HG02981 (cell line): ENCODE measurements around the gene TMEM117.
A peak's percentile ranks its signal among the peaks of the same experiment; 100 is the strongest.
"Not testable (repeated sequence)": the region's sequence is repeated elsewhere in the genome, so short reads cannot be mapped to it uniquely, and the experiment has no call there.

ENCODE experiments used
- ATAC-seq: cut with Tn5 transposase; IDR thresholded peaks from one replicate; pipeline ENCODE4 v1.9.1; 2021; ENCODE audit warnings: mild to moderate bottlenecking, moderate library complexity; ENCODE audit not compliant: unreplicated experiment

The TMEM117 gene

DNA sequence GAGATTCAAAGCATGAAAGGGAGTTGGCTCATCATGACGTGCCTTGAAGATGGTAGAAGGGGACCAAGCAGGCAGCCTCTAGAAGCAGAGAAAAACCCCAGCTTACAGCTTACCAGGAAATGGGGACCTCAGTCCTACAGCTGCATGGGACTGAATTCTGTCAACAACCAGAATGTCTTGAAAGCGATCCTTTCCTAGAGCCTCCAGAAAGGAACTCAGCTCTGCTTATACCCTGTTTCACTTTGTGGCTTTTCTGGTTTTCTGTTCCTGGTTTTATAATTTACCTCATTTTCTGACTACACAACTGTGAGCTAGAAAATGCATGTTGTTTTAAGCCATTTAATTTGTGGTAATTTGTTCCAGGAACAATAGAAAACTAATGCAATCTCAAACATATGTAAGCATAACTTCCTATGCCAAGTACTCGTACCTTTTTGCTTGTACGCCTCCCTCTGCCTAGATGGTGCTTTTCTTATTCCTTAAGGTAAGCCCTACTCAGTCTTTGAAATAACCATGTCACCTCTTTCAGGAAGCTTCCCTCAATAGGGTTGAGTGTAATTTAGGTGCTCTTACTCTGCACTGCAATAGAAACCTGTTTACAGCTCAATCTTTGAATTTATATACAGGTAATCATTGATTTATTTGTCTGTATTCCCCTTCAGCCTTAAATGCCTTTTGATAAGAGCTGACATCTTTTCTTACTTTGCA, 348.8 kb downstream of the TMEM117 start:
- peak; percentile 61 for ATAC-seq

DNA sequence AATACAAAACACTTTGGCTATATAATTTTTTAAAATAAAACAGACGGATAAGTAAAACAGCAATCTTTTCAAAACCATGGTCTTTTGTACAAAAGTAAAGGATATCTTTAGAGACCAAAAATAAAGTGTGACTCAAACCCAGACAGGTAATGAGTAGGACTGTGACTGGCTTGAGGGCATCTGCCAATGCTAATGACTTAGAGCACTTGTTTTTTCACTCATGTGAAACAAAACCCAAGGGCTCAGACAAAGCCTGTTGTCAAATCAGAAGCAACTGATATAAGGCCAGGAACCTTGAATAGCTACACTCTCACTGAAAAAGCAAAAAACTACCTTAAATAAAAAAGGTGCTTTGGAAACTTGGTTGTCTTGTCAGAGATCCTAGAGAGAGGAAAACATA, 357.4 kb downstream of the TMEM117 start:
- peak; percentile 91 for ATAC-seq

DNA sequence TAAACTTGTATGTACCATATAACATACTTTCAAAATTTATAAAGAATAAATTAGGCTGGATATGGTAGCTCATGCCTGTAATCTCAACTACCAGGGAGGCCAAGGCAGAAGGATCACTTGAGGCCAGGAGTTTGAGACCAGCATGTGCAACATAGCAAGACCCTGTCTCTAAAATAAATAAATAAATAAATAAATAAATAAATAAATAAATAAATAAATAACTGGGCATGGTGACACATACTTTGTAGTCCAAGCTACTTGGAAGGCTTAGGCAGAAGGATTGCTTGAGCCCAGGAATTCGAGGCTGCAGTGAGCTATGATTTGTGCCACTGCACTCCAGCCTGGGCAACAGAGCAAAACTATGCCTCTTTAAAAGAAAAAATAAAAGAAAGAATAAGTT, 359.8 kb downstream of the TMEM117 start:
- not testable (repeated sequence) for ATAC-seq

DNA sequence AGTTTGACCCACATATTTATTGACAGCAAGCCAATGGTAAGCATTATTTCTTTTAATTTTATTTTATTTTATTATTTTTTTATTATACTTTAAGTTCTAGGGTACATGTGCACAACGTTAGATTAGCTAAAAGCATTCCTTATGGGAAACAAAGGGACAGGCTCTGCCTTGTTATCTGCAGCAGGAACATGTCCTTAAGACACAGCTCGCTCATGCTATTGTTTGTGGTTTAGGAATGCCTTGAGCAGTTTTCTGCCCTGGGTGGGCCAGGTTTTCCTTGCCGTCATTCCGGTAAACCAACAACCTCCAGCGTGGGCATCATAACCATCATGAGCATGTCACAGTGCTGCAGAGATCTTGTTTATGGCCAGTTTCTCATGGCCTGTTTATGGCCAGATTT, 370.2 kb downstream of the TMEM117 start:
- no peak for ATAC-seq

DNA sequence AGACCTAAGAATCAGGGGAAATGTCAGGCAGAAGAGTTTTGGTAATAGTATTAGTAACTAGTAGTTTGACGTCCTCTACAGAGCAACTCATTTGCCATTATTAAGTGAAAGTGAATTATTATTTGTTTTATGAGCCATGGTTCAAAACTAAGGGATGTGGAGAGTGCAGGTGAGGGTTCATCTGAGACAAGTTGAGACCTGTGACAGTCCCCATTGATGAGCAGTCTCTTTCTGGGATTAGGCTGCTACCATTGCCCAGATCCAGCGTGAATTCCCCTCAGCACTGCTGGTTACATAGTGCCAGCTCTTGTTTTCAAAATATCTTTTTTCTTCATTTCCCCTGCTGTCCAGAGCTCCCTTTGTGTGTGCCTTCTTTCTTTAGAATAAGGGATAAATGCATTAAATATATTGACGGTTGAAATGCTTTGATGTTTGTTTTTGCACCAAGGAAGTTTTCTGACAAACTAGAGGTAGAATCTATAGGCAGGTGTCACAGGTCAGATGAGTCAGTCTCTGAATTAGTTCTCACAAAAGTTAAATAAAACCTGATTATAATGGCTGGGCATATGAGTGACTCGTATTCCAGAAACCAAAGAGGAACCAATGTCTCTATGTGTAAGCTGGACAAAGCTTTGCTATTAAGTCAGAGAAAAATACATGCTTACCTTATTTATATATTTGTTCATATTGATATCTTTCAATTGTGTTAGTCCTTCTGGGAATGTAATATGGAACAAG, 381.4 kb downstream of the TMEM117 start:
- no peak for ATAC-seq

DNA sequence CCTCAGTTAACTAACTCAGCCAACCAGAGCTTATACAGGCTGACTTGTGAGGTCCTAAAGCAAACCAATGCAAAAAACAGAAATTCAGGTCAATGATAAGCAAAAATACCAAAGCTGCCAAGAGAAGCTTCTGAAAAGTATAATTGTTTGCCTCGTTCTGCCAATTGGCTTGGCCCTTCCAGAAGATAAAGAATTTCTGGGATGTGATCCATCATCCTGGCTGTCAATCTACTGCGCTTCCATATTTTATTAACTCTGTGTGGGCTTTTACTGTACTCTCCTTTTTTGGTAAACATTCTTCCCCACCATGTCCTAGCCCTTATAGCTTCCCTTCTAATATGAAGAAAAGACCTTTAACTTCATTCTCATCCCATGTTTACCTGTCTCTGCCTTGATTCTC, 387.9 kb downstream of the TMEM117 start:
- ATAC-seq, result no peak

DNA sequence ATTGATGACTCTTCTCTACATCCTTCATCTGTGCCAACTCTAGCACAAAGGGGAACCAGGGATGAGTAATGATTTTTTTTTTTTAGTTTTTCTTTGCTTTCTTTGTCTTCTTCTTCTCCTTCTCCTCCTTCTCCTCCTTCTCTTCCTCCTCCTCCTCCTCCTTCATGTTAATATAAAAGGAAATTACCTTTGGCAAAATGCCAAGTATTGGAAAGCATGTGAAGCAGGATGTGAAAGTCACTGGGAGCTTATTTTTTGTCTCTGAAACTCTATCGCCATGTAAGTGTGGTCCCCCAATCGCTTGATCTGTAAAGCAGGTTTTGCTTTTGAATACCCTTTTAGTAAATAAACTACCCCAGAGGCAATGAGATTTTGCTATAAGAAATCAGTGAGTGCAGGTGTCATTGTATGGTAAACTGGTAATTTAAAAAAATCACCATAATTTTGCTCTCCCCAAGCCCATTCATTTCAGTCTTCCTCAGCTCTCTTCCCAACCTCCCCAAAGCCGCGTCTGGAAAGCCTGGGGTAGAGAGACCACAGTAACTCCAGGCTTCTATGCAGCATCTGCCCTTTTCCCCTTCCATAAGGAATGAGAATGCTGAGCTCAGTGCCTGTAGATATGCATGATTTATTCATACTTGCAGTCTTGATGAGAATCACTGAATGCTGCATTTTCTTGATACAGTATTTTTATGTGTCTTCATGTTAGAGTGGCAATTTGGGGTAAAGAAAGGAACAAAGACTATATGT, 388.7 kb downstream of the TMEM117 start:
- ATAC-seq, result no peak

DNA sequence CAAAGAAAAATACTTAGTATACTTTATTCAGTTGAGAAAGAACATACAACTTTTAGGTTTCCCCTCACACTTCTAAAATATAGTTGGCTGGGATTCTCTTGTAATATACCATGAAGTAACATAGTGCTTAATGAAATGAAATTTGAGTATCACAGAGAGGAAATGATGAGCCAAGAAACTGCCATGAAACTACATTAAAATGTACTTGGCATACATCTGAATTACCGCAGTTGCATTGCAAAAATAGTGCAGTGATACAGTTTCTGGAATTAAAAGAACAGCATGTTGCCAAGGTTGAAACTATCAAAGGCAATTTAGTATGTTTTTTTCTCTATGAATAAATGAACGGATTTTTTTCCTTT, 389.2 kb downstream of the TMEM117 start:
- ATAC-seq, result no peak

DNA sequence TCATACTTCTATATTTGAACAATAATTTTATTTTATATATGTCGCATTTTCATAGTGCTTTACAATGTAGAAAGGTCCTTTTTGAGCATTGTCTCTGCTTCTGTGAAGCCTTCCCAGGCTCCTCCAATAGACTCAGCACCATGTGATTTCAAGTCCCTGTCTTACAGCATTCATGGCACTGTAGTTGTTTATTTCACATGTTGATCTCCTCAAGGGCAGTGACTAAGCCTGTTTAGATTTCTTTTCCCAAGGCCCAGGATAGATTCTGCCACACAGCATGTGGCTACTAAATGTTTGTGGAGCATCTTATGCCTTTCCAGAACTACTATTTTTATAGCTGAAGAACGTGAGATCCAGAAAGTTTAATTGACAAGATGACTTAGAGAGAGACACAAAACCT, 391.7 kb downstream of the TMEM117 start:
- no peak for ATAC-seq

DNA sequence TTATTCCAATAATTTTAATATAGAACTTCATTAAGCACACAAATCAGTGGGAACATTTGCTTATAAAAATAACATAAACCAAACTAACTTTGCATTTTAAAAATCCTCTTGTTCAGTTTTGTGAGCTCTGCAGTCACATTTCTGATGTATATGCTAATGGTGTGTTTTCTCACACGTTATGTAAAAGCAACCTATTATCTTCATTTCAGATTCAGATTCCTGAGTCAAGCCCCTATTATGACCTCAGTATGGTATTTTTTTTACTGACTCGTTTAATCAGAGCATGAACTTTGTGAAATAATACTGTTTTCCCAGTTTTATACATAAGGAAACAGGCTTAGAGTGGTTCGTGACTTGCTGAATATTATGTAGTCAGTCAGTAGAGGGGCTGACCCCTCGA, 394.0 kb downstream of the TMEM117 start:
- ATAC-seq, result no peak

DNA sequence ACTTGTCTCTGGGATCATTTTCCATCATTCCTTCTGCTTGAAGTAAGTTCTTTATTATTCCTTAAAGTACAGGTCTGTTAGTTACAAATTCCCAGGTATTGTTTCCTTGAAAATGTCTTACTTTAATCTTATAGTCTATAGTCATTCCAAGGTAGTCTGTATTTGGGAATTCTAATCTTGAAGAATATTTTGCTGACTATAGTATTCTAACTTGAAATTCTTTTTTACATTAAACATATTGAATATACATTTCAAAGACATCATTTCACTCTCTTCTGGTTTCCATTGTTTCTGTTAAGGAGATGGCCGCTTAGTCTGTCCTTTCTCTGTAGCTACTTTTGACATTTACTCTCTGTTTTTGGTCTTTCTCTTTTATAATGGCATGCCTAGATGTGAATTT, 399.8 kb downstream of the TMEM117 start:
- ATAC-seq, result no peak

DNA sequence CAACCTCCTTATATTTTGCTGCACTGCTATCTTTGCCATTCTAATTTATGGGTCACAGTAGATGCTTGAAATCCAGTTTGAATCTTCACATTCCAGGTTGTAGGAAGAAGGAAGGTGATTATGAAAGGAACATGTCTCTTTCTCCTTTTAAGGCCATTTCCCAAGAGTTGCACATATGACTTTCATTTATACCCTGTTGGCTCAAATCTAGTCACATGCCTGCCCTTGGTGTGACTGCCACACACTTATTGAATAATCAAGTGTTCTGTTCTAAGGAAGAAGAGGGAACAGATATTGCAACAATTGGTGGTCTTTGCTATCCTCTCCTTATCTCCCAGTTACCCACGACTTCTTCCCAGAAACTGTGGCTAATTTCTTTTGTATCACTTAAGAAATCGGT, 404.3 kb downstream of the TMEM117 start:
- ATAC-seq, result no peak

DNA sequence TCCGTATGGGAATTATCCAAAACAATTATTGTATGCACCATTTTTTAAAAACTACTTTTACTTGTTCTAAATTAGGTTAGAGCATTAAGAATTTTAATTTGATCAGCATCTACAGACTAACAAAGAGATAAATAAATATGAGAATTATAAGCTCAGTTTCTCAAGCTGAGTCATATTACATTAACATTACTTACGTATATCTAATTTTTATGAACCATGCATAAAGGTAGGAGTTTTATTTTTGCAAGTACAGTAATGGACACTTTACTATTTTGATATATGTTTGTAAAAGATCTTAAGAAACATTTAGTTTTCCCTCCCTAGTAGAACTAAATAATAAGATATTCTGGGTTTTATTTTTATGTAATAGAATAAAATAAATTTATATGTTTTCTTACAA, 410.1 kb downstream of the TMEM117 start:
- no peak for ATAC-seq

DNA sequence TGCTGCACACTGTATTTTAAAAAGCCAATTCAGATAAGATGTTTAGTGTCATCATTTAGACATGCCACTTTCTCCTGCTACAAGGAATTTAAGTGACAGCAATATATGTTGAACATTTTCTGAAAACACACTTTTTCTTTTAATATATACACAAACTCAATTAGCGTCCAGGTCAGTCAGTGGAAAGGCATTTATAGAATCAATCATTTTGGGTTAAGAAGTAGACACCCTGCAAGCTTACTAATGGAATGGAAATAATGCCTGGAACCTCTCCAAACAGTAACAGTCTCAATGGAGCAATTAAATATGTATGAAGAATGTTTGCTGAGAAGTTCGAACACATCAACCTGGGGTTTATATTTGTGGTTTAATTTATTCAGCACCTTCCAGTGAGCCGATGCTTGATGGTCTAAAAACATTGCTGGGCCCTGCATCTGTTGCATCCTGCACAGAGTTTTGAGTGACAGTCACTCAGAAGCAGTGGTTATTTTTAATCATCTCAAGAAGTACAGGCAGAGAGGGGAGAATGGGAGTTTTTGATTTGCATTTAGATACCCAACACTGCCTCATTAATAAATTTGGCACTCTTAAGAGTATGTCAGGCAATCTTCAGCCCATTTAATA, 410.7 kb downstream of the TMEM117 start:
- ATAC-seq, result no peak

DNA sequence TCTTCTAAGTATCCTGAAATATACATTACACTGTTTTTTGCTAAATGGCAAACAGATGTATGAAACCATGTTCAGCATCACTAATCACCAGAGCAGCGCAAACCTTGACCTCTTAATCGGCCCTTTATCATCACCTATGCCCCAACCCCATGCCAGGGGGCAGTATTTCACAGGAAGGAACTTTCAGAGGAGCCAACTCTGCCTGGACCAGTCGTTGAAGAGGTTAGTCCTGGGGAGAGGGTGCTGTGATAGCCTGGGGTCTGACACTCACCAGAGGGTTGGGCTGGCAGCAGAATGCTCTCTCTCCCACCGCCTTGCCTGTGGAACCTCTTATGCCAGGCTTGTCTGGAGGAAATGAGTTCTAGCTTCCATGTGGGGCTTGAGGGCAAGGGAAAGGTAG, 411.7 kb downstream of the TMEM117 start:
- ATAC-seq, result no peak

DNA sequence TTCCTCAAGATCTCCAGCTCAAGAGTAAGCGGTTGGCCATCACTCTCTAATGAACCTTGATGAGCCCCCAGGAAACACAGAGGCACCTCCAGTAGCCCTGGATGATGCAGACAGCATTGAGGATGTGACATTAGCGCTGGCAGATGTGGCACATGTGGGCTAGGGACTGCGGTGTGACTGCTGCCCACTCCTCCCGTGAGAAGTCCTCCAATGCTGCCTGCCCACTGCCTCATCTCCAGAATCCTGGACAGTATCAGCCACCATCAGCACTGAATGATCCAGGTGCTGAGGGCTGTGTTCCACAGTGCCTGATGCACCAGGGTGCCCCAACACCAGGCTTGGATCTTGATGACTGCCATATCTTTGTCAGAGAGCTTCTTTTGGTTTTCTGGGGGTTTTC, 412.6 kb downstream of the TMEM117 start:
- no peak for ATAC-seq

DNA sequence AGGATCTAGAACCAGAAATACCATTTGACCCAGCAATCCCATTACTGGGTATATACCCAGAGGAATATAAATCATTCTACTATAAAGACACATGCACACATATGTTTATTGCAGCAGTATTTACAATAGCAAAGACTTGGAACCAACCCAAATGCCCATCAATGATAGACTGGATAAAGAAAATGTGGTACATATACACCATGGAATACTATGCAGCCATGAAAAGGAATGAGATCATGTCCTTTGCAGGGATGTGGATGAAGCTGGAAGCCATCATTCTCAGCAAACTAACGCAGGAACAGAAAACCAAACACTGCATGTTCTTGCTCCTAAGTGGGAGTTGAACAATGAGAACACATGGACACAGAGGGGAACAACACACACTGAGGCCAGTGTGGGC, 414.6 kb downstream of the TMEM117 start:
- not testable (repeated sequence) for ATAC-seq

DNA sequence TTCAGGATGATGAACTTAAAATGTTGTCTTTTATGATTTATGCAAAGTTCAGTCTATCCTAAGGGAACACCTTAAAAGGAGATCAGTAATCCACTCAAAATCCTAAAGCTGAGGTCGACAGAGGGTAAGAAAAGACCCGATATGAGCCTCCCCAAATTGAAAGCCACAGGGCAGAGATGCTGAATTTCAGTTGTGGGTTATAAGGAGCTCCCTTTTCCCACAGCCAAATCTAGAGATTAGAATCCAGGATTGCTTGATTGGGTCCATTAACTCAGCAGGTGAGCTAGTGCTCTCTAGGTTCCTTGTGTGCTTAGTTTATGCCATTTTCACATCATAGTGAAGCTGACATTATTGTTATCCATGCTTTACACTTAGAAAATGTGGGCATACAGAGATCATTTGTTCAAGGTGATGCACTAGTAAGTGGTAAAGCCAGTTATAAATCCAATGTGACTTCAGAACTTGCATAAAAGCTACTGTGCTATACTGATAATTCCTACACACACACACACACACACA, 417.5 kb downstream of the TMEM117 start:
- no peak for ATAC-seq

DNA sequence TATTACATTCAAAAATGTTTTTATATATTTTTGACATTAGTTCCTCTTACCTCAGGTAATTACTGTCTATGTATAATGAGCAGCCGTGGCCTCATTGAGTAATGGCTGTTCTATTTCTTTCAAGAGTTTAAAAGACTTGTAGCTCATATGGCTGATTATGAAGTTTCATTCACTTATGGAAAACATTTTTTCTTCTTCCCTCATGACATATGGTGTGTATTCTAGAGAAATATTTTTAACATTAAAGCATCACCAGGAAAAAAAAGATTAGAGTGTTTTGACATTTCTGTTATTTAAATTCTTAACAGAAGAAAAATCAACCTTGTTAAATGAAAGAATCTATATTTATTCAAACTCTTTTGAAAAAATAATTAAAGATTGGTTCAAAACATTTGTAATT, 422.4 kb downstream of the TMEM117 start:
- ATAC-seq, result no peak

DNA sequence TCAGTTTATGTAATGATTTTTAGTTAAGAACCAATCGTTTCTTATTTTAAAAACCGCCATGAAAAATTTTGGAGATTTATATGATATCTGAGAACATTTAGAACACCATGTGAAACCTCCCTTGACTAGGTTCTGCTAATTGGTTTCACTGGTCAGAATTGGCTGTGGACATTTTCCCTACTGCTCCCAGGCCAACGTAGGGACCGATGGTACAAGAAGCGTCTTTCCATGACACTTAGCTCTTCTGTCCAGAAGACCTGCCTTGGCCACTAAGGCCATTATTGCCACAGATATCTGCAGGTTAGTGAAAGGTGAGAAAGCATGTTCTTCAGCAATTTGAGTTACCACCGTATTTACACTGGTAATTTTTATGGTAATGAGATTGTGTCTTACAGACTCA, 424.0 kb downstream of the TMEM117 start:
- ATAC-seq, result no peak

DNA sequence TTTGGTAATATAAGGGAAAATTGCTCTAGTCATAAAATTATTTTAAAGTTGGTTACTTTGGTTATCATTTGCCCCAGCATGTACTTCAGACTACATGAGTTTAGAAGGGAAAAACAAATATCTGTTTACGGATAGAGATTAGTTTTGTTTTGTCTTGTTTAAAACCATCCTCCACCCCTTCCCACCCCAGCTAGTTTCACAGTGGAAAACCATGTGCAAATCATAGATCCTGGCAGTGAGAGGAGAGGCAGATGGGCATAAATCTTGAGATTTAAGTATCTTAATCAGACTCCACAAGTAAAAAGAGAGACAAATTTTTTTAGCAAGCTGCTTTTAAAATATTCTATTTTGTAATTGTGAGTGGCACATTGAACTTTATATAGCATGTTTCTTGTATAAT, 424.7 kb downstream of the TMEM117 start:
- ATAC-seq, result no peak
